Caco-2 (cell line): Measurements from ENCODE around the gene EIF3J. TPM values are rescaled to one million over a fixed set of nuclear protein-coding genes. Genes with fewer than 3 reads are reported as not detected.

ENCODE experiments used
- BruUV-seq: library from RNA; stranded (reverse); fragments of 400-500 nt; replicated peaks from 2 replicates; lab custom pipeline; 2021; lab: Mats Ljungman, UMichigan
- CTCF ChIA-PET: fragments of 300-600 bp; sonication (Branson Sonifier 250); formaldehyde crosslinking; loops from one replicate; lab custom pipeline; 2022; ENCODE audit warnings: antibody characterized with exemption; lab: Charles Lee
- POLR2A ChIA-PET: fragments of 300-600 bp; sonication (Branson Sonifier 250); formaldehyde crosslinking; loops from one replicate; lab custom pipeline; 2022; ENCODE audit warnings: antibody characterized with exemption; lab: Charles Lee
- DNase-seq, 2 experiments: peaks; one replicate each; pipeline versions ENCODE4 v3.0.0 to v3.0.0-alpha.2; 2020 to 2022
- H3K27me3 ChIP-seq: replicated peaks from 2 replicates; pipeline ENCODE4 v1.6.0; 2011; ENCODE audit warnings: low read length; ENCODE audit not compliant: control insufficient read depth, insufficient read depth
- H3K36me3 ChIP-seq: 2 replicates; pipeline ENCODE4 v1.5.1; 2011; ENCODE audit warnings: low read length; ENCODE audit not compliant: control insufficient read depth, insufficient read depth
- H3K4me1 ChIP-seq: fragments of 250-450 bp; sonication (Bioruptor Pico); 2 replicates; pipeline ENCODE4 v1.5.1; 2020; ENCODE audit warnings: mild to moderate bottlenecking
- H3K4me3 ChIP-seq: 2 replicates; pipeline ENCODE4 v1.5.1; 2011; ENCODE audit warnings: low read depth, mild to moderate bottlenecking, control low read depth, low read length
- H3K9me3 ChIP-seq: fragments of 250-450 bp; sonication (Bioruptor Pico); 2 replicates; pipeline ENCODE4 v1.5.1; 2020; ENCODE audit warnings: mild to moderate bottlenecking, moderate library complexity
- H3K27ac Mint-ChIP-seq: one replicate; pipeline ENCODE4 v1.8.0; 2022; ENCODE audit warnings: mixed read lengths; ENCODE audit not compliant: unreplicated experiment
- H3K27me3 Mint-ChIP-seq: one replicate; pipeline ENCODE4 v1.8.0; 2022; ENCODE audit warnings: mixed read lengths; ENCODE audit not compliant: insufficient read depth, unreplicated experiment
- H3K36me3 Mint-ChIP-seq: one replicate; pipeline ENCODE4 v1.8.0; 2022; ENCODE audit warnings: mild to moderate bottlenecking, mixed read lengths; ENCODE audit not compliant: insufficient read depth, unreplicated experiment
- H3K4me1 Mint-ChIP-seq: one replicate; pipeline ENCODE4 v1.8.0; 2022; ENCODE audit warnings: low read depth, mixed read lengths; ENCODE audit not compliant: unreplicated experiment
- H3K4me3 Mint-ChIP-seq: one replicate; pipeline ENCODE4 v1.8.0; 2022; ENCODE audit warnings: mild to moderate bottlenecking, moderate library complexity, mixed read lengths; ENCODE audit not compliant: unreplicated experiment
- H3K9me3 Mint-ChIP-seq: one replicate; pipeline ENCODE4 v1.8.0; 2022; ENCODE audit warnings: mixed read lengths; ENCODE audit not compliant: unreplicated experiment
- intact Hi-C: fragments of 100-400 bp; cut with micrococcal nuclease; formaldehyde crosslinking; loops from one replicate; pipeline ENCODE4 v1.10.0; 2022; ENCODE audit not compliant: unreplicated experiment
- total RNA-seq: library from RNA; stranded (reverse); gene quantifications from 2 replicates; pipeline ENCODE4 v1.2.3, GENCODE V29; 2022
- TF ChIP-seq, protein P1 (sequence below), 2 experiments: fragments of 200-600 bp in 1 of 2; IDR thresholded peaks; 1 replicate in 1 of 2; 2 replicates in 1 of 2; pipeline versions ENCODE4 v1.5.1 to v1.8.0; 2011 to 2022; ENCODE audit warnings: antibody characterized with exemption in 1 of 2, control low read depth in 1 of 2, inconsistent platforms in 1 of 2, low read depth in 1 of 2, low read length in 1 of 2, mild to moderate bottlenecking in 1 of 2, moderate library complexity in 1 of 2; ENCODE audit not compliant: insufficient read depth in 1 of 2, severe bottlenecking in 1 of 2, unreplicated experiment in 1 of 2

EIF3J gene
- total RNA-seq, 1 experiment from 2014 or later: 179 TPM

- intact Hi-C loops: loop anchor here (5.0 kb wide), 1 partner anchor 144 kb away; the partner anchor contains the start of gene TRIM69
- H3K4me3 Mint-ChIP-seq: no peak overlapping the region
- Histone ChIP-seq H3K4me1 (no peaks in the 10 kb centered on the region), H3K36me3 (peaks cover 2% of the 10 kb centered on the region), H3K9me3 (no peaks in the 10 kb centered on the region), H3K4me3 (no peak overlapping the region), H3K27me3 (no peaks in the 10 kb centered on the region)
- DNase-seq: no peak
- no peak overlapping the region for H3K27ac Mint-ChIP-seq
- no peaks in the 10 kb centered on the region for H3K27me3 Mint-ChIP-seq
- TF ChIP-seq, protein P1, sequence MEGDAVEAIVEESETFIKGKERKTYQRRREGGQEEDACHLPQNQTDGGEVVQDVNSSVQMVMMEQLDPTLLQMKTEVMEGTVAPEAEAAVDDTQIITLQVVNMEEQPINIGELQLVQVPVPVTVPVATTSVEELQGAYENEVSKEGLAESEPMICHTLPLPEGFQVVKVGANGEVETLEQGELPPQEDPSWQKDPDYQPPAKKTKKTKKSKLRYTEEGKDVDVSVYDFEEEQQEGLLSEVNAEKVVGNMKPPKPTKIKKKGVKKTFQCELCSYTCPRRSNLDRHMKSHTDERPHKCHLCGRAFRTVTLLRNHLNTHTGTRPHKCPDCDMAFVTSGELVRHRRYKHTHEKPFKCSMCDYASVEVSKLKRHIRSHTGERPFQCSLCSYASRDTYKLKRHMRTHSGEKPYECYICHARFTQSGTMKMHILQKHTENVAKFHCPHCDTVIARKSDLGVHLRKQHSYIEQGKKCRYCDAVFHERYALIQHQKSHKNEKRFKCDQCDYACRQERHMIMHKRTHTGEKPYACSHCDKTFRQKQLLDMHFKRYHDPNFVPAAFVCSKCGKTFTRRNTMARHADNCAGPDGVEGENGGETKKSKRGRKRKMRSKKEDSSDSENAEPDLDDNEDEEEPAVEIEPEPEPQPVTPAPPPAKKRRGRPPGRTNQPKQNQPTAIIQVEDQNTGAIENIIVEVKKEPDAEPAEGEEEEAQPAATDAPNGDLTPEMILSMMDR (IDR thresholded peaks at IDR 0.05; ENCODE audit: insufficient read depth in 1 of 2, low read depth in 1 of 2, low read length in 1 of 2, severe bottlenecking in 1 of 2, unreplicated experiment in 1 of 2): peak in 1 of 2 experiments; percentile 5
- no peaks in the 10 kb centered on the region for H3K9me3 Mint-ChIP-seq
- POLR2A ChIA-PET: no interaction called here
- CTCF ChIA-PET: no interaction called here
- BruUV-seq: no TSS peak
- H3K4me1 Mint-ChIP-seq: no peaks in the 10 kb centered on the region
- peaks cover 49% of the 10 kb centered on the region for H3K36me3 Mint-ChIP-seq
Measured at GRCh38 chr15:44593042-44593736, 56.2 kb downstream of the EIF3J start.

- intact Hi-C loops: no loop called here
- no TSS peak for BruUV-seq
- POLR2A ChIA-PET: no interaction called here
Measured at GRCh38 chr15:44595246-44595645, 58.3 kb downstream of the EIF3J start.

GRCh38 chr15:44595656-44596510 is 58.9 kb downstream of the EIF3J start:
- H3K9me3 Mint-ChIP-seq: no peaks in the 10 kb centered on the region
- CTCF ChIA-PET: no interaction called here
- intact Hi-C loops: no loop called here

More at GRCh38 chr15:44595246-44595645, 58.3 kb downstream of the EIF3J start:
- no peaks in the 10 kb centered on the region for H3K27me3 Mint-ChIP-seq
- H3K36me3 Mint-ChIP-seq: peaks cover 39% of the 10 kb centered on the region
- no peaks in the 10 kb centered on the region for H3K4me1 ChIP-seq
- no peaks in the 10 kb centered on the region for H3K27me3 ChIP-seq
- CTCF ChIA-PET: no interaction called here
- H3K4me3 ChIP-seq: no peak overlapping the region
- H3K27ac Mint-ChIP-seq: no peak overlapping the region
- H3K9me3 ChIP-seq: no peaks in the 10 kb centered on the region
- H3K36me3 ChIP-seq: peaks cover 2% of the 10 kb centered on the region
- DNase-seq: no peak
- no peaks in the 10 kb centered on the region for H3K9me3 Mint-ChIP-seq
- no peaks in the 10 kb centered on the region for H3K4me1 Mint-ChIP-seq
- TF ChIP-seq, protein P1 (IDR thresholded peaks at IDR 0.05; ENCODE audit: insufficient read depth in 1 of 2, low read depth in 1 of 2, low read length in 1 of 2, severe bottlenecking in 1 of 2, unreplicated experiment in 1 of 2): no peak
- H3K4me3 Mint-ChIP-seq: no peak overlapping the region

More at GRCh38 chr15:44595656-44596510, 58.9 kb downstream of the EIF3J start:
- POLR2A ChIA-PET: no interaction called here
- H3K4me3 Mint-ChIP-seq: no peak overlapping the region
- Histone ChIP-seq H3K36me3 (peaks cover 2% of the 10 kb centered on the region), H3K4me3 (no peak overlapping the region), H3K9me3 (no peaks in the 10 kb centered on the region), H3K27me3 (no peaks in the 10 kb centered on the region), H3K4me1 (no peaks in the 10 kb centered on the region)
- H3K27me3 Mint-ChIP-seq: no peaks in the 10 kb centered on the region
- TF ChIP-seq, protein P1 (IDR thresholded peaks at IDR 0.05; ENCODE audit: insufficient read depth in 1 of 2, low read depth in 1 of 2, low read length in 1 of 2, severe bottlenecking in 1 of 2, unreplicated experiment in 1 of 2): no peak
- no TSS peak for BruUV-seq
- peaks cover 35% of the 10 kb centered on the region for H3K36me3 Mint-ChIP-seq
- DNase-seq: no peak
- H3K4me1 Mint-ChIP-seq: no peaks in the 10 kb centered on the region
- H3K27ac Mint-ChIP-seq: no peak overlapping the region
